ENCODE results near the gene MBD4.
"Not testable (repeated sequence)": the region's sequence is repeated elsewhere in the genome, so short reads cannot be mapped to it uniquely, and the experiment has no call there.

Gene MBD4

GRCh38 chr3:129403450-129403849, 36.3 kb downstream of the MBD4 start:
- no peak for DNase-seq

DNA sequence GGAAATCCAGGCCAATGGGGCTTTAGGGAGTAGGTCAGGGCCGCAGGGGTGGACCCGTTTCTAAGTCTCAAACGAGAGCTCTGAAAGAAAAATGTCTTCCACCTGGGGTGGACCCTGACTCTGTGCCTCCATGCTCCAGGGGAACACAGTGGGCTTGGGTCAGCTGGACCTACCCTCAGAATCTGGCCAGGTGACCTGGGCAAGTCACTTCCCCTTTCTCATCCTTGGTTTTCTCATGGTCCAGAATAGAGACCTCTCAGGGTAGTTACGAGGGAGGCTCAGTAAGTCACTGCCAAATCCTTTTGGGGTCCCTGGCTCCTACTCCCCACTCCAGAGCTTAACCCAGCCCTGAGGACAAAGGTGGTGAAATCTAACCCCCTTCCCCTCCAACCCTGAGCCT, 37.1 kb downstream of the MBD4 start:
- no peak for DNase-seq

GRCh38 chr3:129402210-129402609, 37.5 kb downstream of the MBD4 start:
- no peak for DNase-seq

- DNase-seq, result no peak
Measured at GRCh38 chr3:129399895-129400357, 39.8 kb downstream of the MBD4 start.

DNA sequence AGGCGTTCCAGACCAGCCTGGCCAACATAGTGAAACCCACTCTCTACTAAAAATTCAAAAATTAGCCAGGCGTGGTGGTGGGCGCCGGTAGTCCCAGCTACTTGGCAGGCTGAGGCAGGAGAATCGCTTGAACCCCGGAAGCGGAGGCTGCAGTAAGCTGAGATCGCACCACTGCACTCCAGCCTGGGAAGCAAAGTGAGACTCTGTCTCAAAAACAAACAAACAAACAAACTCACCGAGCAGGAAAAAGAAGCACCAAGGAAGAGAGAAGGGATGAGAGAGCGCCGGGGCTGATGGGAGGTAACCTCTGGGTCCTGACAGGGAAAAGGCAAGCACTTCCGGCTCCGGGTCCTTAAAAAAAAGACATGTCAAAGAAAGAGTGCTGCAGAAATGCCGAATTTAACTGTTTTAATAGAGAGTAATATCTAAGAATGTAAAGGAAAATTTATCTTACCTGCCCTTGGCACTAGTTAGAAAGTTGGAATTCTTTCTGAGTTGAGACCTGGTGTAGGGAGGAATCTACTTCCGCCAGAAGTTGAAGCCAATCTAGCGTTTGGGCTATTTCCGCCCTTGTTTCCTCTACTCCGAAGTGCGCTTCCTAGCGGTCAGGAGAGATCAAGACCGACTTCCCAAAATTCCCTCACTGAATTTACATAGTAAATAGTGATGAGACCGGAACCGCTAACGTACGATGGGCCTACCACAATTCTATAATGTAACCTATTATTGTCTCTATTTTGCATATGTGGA, 40.4 kb downstream of the MBD4 start:
- DNase-seq, result peak; percentile 80

- peak; percentile 66 for DNase-seq
Measured at GRCh38 chr3:129398803-129399144, 41.0 kb downstream of the MBD4 start.

- DNase-seq, result not testable (repeated sequence)
Measured at GRCh38 chr3:129393760-129394564, 45.8 kb downstream of the MBD4 start.

DNA sequence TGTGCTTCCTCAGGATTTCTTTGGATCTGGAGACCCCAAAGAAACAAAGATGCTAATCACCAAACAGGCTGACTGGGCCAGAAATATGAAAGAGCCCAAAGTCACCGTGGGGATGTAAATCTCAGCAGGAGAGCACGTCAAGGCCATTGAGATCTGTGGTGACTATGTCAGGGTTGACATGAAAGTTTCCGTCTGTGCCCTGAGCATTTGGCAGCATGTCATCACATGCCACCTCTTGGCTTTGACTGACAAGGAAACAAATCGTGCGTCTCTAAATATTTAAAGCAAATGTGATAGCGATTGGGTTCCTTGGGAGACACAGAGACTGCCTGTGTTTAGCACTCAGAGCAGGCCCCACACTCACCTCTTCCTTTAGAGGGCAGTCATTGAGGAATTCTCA, 46.5 kb downstream of the MBD4 start:
- no peak for DNase-seq

- not testable (repeated sequence) for DNase-seq
Measured at GRCh38 chr3:129392106-129392887, 47.5 kb downstream of the MBD4 start.

DNA sequence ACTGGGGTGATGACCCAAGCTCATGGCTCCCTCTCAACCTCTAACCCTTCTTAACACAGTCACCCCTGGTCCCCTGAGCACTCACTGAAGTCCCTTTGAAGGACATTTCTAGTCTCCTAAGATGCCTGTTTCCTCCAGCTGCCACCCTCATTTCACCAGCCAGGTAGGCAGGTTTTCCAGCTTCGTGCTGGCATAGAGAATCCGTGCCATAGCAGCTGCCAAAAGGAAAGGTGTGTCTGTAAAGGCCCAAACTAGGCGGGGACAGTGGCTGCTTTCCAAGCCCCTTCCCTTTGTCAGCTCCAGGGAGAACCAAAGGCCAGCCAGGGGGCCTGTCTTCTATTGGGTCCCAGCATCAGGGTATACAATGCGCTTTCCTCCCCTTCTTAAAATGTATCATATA, 48.2 kb downstream of the MBD4 start:
- DNase-seq, result not testable (repeated sequence)

- no peak for DNase-seq
Measured at GRCh38 chr3:129389572-129389937, 50.2 kb downstream of the MBD4 start.

DNA sequence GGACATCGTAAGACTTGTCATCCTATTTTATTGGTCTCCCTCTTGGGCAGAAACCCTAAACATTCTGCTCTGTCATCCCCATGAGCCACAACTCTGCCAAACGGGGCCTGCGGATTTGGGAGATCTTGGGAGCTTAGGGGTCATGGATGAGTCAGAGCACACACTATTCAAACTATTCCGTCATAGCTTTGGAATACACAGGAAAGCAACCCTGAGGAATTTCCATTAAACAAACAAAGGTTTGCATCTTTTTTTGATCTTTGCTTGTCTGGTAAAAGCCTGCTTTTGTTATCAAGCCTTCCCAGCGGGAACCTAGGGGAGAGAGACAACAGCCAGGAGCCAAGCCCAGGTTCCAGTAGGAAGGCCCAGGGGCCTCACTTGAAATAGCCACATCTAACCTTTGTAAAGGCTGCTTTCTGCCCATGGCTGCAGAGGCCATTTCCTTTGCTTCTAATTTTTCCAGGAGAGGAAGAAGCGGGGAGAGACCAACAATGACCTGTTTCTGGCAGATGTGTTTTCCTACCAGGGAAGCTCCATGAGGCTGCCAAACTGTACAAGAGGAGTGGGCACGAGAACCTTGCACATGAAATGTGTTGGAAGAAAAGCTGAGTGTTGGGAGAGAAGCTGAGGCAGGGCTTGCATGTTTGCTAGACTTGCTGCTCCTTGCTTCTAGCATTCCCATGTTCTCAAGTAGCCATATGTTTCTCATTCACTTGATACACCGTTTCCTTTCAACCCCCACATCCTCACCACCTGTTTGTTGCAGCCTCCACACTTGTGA, 50.8 kb downstream of the MBD4 start:
- not testable (repeated sequence) for DNase-seq

DNA sequence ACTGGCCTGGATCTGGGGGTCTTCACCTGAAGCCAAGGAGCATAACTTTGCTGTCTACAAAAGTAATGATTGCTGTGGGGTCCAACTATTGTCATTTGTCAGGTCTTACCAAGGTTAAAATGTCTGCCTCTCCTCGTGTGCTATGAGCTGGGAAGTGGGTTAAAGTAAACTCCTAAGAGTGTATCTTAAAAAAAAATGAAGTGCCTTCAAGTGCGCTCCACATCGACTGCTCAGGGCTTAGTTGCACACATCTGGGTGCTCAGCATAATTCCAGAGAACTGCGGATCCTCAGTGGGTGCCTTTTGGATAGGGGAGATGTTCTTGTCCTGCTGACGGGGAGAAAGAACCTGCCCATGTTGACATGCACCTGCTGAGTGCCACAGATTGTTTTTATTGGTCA, 52.3 kb downstream of the MBD4 start:
- DNase-seq, result no peak

- no peak for DNase-seq
Measured at GRCh38 chr3:129386984-129387383, 52.8 kb downstream of the MBD4 start.

DNA sequence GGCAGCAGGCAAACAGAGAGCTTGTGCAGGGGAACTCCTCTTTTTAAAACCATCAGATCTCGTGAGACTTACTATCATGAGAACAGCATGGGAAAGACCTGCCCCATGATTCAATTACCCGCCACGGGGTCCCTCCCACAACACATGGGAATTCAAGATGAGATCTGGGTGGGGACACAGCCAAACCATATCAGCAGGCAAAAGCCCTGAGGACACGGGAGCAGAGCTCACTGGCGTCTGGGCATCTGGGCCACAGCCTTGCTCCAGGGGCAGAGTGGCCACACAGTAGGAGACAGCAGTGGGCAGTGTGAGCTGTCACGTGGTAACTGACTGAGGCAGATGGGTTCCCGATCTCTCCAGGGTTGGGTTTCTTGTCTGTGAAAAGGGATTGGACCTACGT, 54.2 kb downstream of the MBD4 start:
- not testable (repeated sequence) for DNase-seq

GRCh38 chr3:129384594-129385323, 55.0 kb downstream of the MBD4 start:
- no peak for DNase-seq

- not testable (repeated sequence) for DNase-seq
Measured at GRCh38 chr3:129384103-129384502, 55.6 kb downstream of the MBD4 start.

DNA sequence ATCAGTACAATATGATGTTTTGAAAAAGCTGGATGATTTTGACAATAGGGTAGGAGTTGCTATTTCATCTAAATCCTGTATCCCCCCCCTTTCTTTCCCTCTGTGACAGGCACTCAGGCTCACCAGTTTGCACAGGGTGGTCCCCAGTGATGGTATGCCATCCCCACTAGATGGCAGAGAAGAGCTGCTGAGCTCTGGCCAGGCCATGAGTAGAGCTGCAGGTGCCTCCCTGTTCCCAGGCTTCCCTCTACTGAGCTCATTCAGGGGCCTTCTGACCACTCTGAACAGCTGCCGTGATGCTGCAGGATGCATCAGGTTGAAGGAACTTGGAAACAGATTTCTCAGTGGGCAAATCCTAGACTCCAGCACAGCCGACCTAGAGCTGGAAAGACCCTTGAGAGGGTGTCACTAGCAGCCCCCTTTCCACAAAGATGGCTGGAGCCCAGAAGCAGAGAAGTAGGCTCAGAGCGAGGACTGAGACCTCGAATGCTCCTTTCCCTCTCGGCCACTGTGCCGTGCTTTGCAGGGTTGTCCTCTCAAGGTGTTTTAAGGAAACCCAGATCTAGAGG, 56.4 kb downstream of the MBD4 start:
- peak; percentile 71 for DNase-seq

GRCh38 chr3:129382366-129382765, 57.4 kb downstream of the MBD4 start:
- DNase-seq, result no peak

All from activated CD8-positive, alpha-beta memory T cell treated with anti-CD3 and anti-CD28 coated beads, Interleukin-2, amount 50 U/mL, for 48 hours (primary cell).